Astrocyte of the spinal cord (primary cell): ENCODE measurements around the gene B3GNT7.

ENCODE experiments used
- DNase-seq: peaks from one replicate; pipeline ENCODE4 v3.0.0; 2011; ENCODE audit warnings: low read depth, low spot score
- H3K4me3 ChIP-seq: 2 replicates; pipeline ENCODE4 v1.5.1; 2011; ENCODE audit warnings: low read depth, mild to moderate bottlenecking, low read length, moderate library complexity
- in situ Hi-C: cut with HindIII; loops from 2 replicates; pipeline ENCODE4 v1.10.0; 2017; ENCODE audit warnings: low sequenced_read_pairs
- TF ChIP-seq, protein P1 (sequence below): IDR thresholded peaks from 2 replicates; pipeline ENCODE4 v1.5.1; 2012; ENCODE audit warnings: low read depth, mild to moderate bottlenecking, low read length, inconsistent platforms

The B3GNT7 gene

GRCh38 chr2:231391981-231392380, 3.5 kb upstream of the B3GNT7 start:
- DNase-seq = no peak
- H3K4me3 ChIP-seq = no peak overlapping the region
- in situ Hi-C loops = no loop called here
- TF ChIP-seq, protein P1, sequence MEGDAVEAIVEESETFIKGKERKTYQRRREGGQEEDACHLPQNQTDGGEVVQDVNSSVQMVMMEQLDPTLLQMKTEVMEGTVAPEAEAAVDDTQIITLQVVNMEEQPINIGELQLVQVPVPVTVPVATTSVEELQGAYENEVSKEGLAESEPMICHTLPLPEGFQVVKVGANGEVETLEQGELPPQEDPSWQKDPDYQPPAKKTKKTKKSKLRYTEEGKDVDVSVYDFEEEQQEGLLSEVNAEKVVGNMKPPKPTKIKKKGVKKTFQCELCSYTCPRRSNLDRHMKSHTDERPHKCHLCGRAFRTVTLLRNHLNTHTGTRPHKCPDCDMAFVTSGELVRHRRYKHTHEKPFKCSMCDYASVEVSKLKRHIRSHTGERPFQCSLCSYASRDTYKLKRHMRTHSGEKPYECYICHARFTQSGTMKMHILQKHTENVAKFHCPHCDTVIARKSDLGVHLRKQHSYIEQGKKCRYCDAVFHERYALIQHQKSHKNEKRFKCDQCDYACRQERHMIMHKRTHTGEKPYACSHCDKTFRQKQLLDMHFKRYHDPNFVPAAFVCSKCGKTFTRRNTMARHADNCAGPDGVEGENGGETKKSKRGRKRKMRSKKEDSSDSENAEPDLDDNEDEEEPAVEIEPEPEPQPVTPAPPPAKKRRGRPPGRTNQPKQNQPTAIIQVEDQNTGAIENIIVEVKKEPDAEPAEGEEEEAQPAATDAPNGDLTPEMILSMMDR = no peak

DNA sequence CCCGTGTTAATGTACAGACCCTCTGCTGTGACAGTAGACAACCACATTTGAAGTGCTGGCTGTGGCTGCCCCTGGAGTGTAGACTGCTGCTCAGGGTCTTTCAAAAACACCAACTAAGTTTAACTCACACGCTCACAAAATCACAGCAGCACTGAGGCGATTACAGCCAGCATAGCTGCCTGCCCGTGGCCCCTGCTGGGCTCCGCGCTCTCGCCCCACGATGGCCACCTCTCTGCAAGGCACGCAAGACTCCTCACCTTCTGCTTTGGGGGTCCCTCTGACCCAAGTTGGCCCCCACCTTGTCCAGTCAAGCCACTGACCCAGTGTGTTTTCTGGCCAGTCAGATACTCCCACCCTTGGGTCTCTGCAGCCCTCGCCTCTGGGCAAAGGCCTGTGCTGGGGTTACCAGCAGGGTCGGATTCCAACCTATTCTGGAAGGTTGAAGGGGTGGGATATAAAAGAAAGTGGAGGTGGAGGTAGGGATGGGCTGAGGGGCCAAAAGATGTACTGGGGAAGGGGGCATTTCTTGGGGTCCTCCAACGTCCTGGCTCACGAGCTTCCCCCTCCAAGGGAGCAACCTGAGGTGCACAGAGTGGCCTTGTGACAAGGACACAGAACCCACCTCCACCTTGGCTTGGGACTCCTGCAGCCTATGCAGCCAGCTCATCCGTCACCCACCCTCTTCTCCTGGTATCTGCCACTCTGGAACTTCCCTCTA, 2.9 kb upstream of the B3GNT7 start:
- no peak for DNase-seq
- in situ Hi-C loops = no loop called here
- H3K4me3 ChIP-seq = no peak overlapping the region
- TF ChIP-seq, protein P1 = no peak

GRCh38 chr2:231393149-231394131, 2.1 kb upstream of the B3GNT7 start:
- TF ChIP-seq, protein P1 = peak; percentile 33
- in situ Hi-C loops = no loop called here
- H3K4me3 ChIP-seq = no peak overlapping the region
- no peak for DNase-seq

- in situ Hi-C loops = no loop called here
- TF ChIP-seq, protein P1 = peak; percentile 12
- DNase-seq = no peak
- H3K4me3 ChIP-seq = no peak overlapping the region
Observed at GRCh38 chr2:231394211-231395141, 1.0 kb upstream of the B3GNT7 start.

DNA sequence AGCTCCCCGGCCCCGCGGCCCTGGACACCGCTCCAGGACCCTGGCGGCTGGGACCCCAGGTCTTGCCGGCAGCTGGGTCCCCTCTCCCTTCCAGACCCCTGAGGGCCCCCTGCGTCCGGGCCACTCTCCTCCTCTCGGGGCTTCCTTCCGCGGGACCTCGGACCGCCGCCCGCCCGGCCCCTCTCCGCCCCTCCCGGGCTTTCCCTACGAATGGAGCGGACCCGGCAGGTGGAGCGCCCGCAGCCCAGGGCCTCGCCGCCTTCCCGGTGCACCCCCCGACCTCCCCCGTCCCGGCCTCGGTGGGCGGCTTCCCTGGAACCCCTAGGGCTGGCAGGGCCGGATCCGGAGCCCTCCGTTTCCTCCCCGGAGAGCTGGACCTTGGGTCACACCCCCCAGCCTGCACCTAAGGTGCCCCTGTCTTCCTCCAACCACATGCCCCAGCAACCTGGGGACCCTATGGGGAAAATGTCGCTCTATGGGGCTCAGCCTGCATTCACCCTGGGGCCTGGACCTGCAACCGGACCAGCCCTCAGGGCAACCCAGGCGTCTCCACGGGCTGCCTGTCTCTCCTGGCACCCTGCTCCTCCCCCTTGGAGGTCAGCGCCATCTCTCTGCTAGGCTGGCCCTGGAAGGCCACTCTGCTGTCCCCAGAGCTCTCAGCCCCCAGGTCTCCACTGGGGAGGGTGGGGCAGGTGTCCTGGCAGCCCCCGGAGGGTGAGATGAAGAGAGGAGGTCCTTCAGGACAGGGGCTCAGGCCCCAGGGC, 730 bp downstream of the B3GNT7 start:
- DNase-seq = no peak
- TF ChIP-seq, protein P1 = no peak
- in situ Hi-C loops = no loop called here
- no peak overlapping the region for H3K4me3 ChIP-seq
